HCT116 (cell line): ENCODE measurements around the gene CAMP.

ENCODE experiments used
- CBX3 ChIP-seq: IDR thresholded peaks from 2 replicates; pipeline ENCODE4 v1.6.1; 2012; ENCODE audit warnings: low read depth
- EGR1 ChIP-seq: IDR thresholded peaks from 2 replicates; pipeline ENCODE4 v1.6.1; 2012; ENCODE audit warnings: low read depth
- EZH2 ChIP-seq: fragments of 200-600 bp; sonication (generic); IDR thresholded peaks from 2 replicates; pipeline ENCODE4 v1.6.1; 2017; ENCODE audit warnings: antibody characterized with exemption, mixed run types
- POLR2A ChIP-seq: IDR thresholded peaks from 2 replicates; pipeline ENCODE4 v1.7.0; 2011; ENCODE audit warnings: borderline replicate concordance; ENCODE audit not compliant: insufficient read depth, insufficient read length; ENCODE audit errors: extremely low read depth
- POLR2AphosphoS5 ChIP-seq: IDR thresholded peaks from 2 replicates; pipeline ENCODE4 v1.6.1; 2011; ENCODE audit warnings: mild to moderate bottlenecking, low read depth, low read length, moderate library complexity
- SIN3A ChIP-seq: IDR thresholded peaks from 2 replicates; pipeline ENCODE4 v1.6.1; 2012; ENCODE audit warnings: low read depth
- SRF ChIP-seq: IDR thresholded peaks from 2 replicates; pipeline ENCODE4 v1.6.1; 2012; ENCODE audit warnings: low read depth
- TCF7L2 ChIP-seq: IDR thresholded peaks from 2 replicates; pipeline ENCODE4 v1.7.0; 2011; ENCODE audit warnings: borderline replicate concordance, inconsistent platforms; ENCODE audit not compliant: insufficient read depth, insufficient read length; ENCODE audit errors: extremely low read depth
- YY1 ChIP-seq: IDR thresholded peaks from 2 replicates; pipeline ENCODE4 v1.6.1; 2011; ENCODE audit warnings: low read length, low read depth, moderate library complexity, mild to moderate bottlenecking; ENCODE audit not compliant: insufficient replicate concordance; ENCODE audit errors: extremely low read depth
- ZNF274 ChIP-seq: fragments of 200-500 bp; sonication (Bioruptor generic); IDR thresholded peaks from 2 replicates; pipeline ENCODE4 v1.6.1; 2014; ENCODE audit warnings: mild to moderate bottlenecking, low read depth, low read length, inconsistent platforms
- TF ChIP-seq, protein P1 (sequence below), 3 experiments: fragments of 200-600 bp in 1 of 3; sonication (generic) in 1 of 3; IDR thresholded peaks in 2 of 3; conservative IDR thresholded peaks in 1 of 3; 2 replicates each; pipeline ENCODE4 v1.5.1; 2012 to 2017; ENCODE audit warnings: low read depth in 2 of 3, low read length in 2 of 3, antibody characterized with exemption in 1 of 3, borderline replicate concordance in 1 of 3, control low read depth in 1 of 3, mild to moderate bottlenecking in 1 of 3, mixed read lengths in 1 of 3, mixed run types in 1 of 3, moderate library complexity in 1 of 3; ENCODE audit not compliant: insufficient read depth in 1 of 3
- TF ChIP-seq, protein P2 (sequence below): IDR thresholded peaks from 2 replicates; pipeline ENCODE4 v1.6.1; 2012; ENCODE audit warnings: low read depth
- TF ChIP-seq, protein P3 (sequence below): IDR thresholded peaks from 2 replicates; pipeline ENCODE4 v1.6.1; 2011; ENCODE audit warnings: mild to moderate bottlenecking, low read length, moderate library complexity; ENCODE audit not compliant: insufficient replicate concordance; ENCODE audit errors: extremely low read depth
- TF ChIP-seq, protein P4 (sequence below): IDR thresholded peaks from 2 replicates; pipeline ENCODE4 v1.6.1; 2012

DNA sequence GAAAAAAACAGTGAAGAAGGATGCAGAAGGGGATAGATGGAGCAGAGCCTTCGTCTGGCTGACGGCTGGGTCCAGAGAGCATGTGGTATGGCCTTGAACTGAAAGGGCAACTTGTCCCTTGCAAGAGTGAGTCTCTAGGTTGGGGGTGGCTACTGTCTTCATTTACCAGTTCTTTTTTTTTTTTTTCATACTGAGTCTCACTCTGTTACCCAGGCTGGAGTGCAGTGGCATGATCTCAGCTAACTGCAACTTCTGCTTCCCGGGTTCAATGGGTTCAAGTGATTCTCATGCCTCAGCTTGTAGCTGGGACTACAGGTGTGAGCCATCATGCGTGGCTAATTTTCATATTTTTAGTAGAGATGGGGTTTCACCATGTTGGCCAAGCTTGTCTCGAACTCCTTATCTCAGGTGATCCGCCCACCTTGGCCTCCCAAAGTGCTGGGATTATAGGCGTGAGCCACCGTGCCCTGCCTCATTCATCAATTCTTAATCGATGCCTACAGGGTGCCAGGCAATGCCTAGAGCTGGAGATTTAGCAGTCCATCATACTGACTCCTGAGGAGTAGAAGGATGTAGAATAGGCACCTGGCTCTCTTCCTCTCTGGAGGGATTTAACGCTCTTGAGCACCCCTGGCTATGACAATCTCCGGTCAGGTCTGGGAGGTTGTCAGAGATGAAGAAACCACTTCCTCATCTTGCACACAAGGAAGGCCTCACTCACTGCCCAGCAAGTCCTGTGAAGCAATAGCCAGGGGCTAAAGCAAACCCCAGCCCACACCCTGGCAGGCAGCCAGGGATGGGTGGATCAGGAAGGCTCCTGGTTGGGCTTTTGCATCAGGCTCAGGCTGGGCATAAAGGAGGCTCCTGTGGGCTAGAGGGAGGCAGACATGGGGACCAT lies at the start of gene CAMP:
- TF ChIP-seq EZH2 (no peak), POLR2AphosphoS5 (no peak), POLR2A (no peak), SIN3A (no peak), YY1 (no peak), TCF7L2 (no peak), CBX3 (no peak), EGR1 (no peak), SRF (no peak), ZNF274 (no peak)
- TF ChIP-seq, protein P1, sequence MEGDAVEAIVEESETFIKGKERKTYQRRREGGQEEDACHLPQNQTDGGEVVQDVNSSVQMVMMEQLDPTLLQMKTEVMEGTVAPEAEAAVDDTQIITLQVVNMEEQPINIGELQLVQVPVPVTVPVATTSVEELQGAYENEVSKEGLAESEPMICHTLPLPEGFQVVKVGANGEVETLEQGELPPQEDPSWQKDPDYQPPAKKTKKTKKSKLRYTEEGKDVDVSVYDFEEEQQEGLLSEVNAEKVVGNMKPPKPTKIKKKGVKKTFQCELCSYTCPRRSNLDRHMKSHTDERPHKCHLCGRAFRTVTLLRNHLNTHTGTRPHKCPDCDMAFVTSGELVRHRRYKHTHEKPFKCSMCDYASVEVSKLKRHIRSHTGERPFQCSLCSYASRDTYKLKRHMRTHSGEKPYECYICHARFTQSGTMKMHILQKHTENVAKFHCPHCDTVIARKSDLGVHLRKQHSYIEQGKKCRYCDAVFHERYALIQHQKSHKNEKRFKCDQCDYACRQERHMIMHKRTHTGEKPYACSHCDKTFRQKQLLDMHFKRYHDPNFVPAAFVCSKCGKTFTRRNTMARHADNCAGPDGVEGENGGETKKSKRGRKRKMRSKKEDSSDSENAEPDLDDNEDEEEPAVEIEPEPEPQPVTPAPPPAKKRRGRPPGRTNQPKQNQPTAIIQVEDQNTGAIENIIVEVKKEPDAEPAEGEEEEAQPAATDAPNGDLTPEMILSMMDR (IDR thresholded peaks at IDR 0.05 in 2 of 3, conservative IDR thresholded peaks at IDR 0.05 in 1 of 3; ENCODE audit: borderline replicate concordance in 1 of 3, insufficient read depth in 1 of 3, low read depth in 2 of 3, low read length in 2 of 3): no peak
- TF ChIP-seq, protein P2, sequence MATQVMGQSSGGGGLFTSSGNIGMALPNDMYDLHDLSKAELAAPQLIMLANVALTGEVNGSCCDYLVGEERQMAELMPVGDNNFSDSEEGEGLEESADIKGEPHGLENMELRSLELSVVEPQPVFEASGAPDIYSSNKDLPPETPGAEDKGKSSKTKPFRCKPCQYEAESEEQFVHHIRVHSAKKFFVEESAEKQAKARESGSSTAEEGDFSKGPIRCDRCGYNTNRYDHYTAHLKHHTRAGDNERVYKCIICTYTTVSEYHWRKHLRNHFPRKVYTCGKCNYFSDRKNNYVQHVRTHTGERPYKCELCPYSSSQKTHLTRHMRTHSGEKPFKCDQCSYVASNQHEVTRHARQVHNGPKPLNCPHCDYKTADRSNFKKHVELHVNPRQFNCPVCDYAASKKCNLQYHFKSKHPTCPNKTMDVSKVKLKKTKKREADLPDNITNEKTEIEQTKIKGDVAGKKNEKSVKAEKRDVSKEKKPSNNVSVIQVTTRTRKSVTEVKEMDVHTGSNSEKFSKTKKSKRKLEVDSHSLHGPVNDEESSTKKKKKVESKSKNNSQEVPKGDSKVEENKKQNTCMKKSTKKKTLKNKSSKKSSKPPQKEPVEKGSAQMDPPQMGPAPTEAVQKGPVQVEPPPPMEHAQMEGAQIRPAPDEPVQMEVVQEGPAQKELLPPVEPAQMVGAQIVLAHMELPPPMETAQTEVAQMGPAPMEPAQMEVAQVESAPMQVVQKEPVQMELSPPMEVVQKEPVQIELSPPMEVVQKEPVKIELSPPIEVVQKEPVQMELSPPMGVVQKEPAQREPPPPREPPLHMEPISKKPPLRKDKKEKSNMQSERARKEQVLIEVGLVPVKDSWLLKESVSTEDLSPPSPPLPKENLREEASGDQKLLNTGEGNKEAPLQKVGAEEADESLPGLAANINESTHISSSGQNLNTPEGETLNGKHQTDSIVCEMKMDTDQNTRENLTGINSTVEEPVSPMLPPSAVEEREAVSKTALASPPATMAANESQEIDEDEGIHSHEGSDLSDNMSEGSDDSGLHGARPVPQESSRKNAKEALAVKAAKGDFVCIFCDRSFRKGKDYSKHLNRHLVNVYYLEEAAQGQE: no peak
- TF ChIP-seq, protein P3, sequence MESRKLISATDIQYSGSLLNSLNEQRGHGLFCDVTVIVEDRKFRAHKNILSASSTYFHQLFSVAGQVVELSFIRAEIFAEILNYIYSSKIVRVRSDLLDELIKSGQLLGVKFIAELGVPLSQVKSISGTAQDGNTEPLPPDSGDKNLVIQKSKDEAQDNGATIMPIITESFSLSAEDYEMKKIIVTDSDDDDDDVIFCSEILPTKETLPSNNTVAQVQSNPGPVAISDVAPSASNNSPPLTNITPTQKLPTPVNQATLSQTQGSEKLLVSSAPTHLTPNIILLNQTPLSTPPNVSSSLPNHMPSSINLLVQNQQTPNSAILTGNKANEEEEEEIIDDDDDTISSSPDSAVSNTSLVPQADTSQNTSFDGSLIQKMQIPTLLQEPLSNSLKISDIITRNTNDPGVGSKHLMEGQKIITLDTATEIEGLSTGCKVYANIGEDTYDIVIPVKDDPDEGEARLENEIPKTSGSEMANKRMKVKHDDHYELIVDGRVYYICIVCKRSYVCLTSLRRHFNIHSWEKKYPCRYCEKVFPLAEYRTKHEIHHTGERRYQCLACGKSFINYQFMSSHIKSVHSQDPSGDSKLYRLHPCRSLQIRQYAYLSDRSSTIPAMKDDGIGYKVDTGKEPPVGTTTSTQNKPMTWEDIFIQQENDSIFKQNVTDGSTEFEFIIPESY: no peak
- TF ChIP-seq, protein P4, sequence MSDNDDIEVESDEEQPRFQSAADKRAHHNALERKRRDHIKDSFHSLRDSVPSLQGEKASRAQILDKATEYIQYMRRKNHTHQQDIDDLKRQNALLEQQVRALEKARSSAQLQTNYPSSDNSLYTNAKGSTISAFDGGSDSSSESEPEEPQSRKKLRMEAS: no peak
